SU-DHL-6 (cell line): ENCODE results near the gene ZNF618.

Experiments used
- H2AFZ ChIP-seq: fragments of 200-600 bp; sonication (generic); 2 replicates; pipeline ENCODE4 v1.6.1; 2014; ENCODE audit warnings: low read depth, mild to moderate bottlenecking, moderate library complexity, mixed read lengths, antibody characterized with exemption, low read length; ENCODE audit not compliant: severe bottlenecking
- H3F3A ChIP-seq: fragments of 200-600 bp; shearing (Covaris generic); 2 replicates; pipeline ENCODE4 v1.6.0; 2016; ENCODE audit warnings: antibody characterized with exemption, mild to moderate bottlenecking; ENCODE audit not compliant: insufficient read depth
- H3K27ac ChIP-seq: fragments of 200-600 bp; sonication (generic); 2 replicates; pipeline ENCODE4 v1.5.1; 2016; ENCODE audit warnings: low read depth, mild to moderate bottlenecking, low read length, moderate library complexity, mixed read lengths
- H3K27me3 ChIP-seq: fragments of 200-600 bp; sonication (generic), shearing (Covaris generic); 2 replicates; pipeline ENCODE4 v1.6.0; 2014; ENCODE audit warnings: mild to moderate bottlenecking, low read length
- H3K36me3 ChIP-seq: fragments of 200-600 bp; sonication (generic); 2 replicates; pipeline ENCODE4 v1.6.1; 2014; ENCODE audit warnings: mild to moderate bottlenecking, low read length, mixed read lengths
- H3K4me2 ChIP-seq: fragments of 300-600, 200-600 bp; shearing (Covaris generic), sonication (generic); 2 replicates; pipeline ENCODE4 v1.6.0; 2014; ENCODE audit warnings: low read length, low read depth, mild to moderate bottlenecking; ENCODE audit not compliant: poor library complexity, severe bottlenecking
- H3K4me3 ChIP-seq: fragments of 200-600 bp; sonication (generic); 2 replicates; pipeline ENCODE4 v1.5.1; 2014; ENCODE audit warnings: antibody characterized with exemption, low read length, mild to moderate bottlenecking, mixed read lengths; ENCODE audit not compliant: insufficient read depth, poor library complexity, severe bottlenecking
- H3K79me2 ChIP-seq: fragments of 200-600 bp; sonication (generic); 2 replicates; pipeline ENCODE4 v1.6.1; 2014; ENCODE audit warnings: mild to moderate bottlenecking, low read length, moderate library complexity; ENCODE audit not compliant: insufficient read depth
- H3K9ac ChIP-seq: fragments of 200-600 bp; sonication (generic); 2 replicates; pipeline ENCODE4 v1.7.0; 2014; ENCODE audit warnings: mild to moderate bottlenecking, low read length
- H3K9me2 ChIP-seq: fragments of 200-600 bp; sonication (generic); replicated peaks from 2 replicates; pipeline ENCODE4 v1.6.1; 2014; ENCODE audit warnings: low read length; ENCODE audit not compliant: insufficient read depth
- H3K9me3 ChIP-seq: fragments of 200-600 bp; sonication (generic); 2 replicates; pipeline ENCODE4 v1.6.1; 2014; ENCODE audit warnings: low read length, mixed read lengths; ENCODE audit not compliant: insufficient read depth
- H4K20me1 ChIP-seq: fragments of 200-600 bp; sonication (generic); 2 replicates; pipeline ENCODE4 v1.6.1; 2014; ENCODE audit warnings: low read depth, mild to moderate bottlenecking, antibody characterized with exemption, low read length, moderate library complexity, mixed read lengths
- CTCF ChIP-seq: fragments of 200-600 bp; sonication (generic); IDR thresholded peaks from one replicate; pipeline ENCODE4 v1.5.1; 2017; ENCODE audit warnings: antibody characterized with exemption, mild to moderate bottlenecking, low read length, moderate library complexity; ENCODE audit not compliant: insufficient read depth, poor library complexity, severe bottlenecking
- EZH2phosphoT487 ChIP-seq: fragments of 200-600 bp; sonication (generic), shearing (Covaris generic); conservative IDR thresholded peaks from 2 replicates; pipeline ENCODE4 v1.6.1; 2018; ENCODE audit warnings: mild to moderate bottlenecking, antibody characterized with exemption, low read length, moderate library complexity, mixed read lengths

Gene ZNF618

GRCh38 chr9:113950195-113951031, 74.3 kb downstream of the ZNF618 start:
- H3K27me3 ChIP-seq = no peaks in the 10 kb centered on the region
- H3K36me3 ChIP-seq = no peaks in the 10 kb centered on the region
- H3F3A ChIP-seq = no peaks in the 10 kb centered on the region
- no peaks in the 10 kb centered on the region for H3K9me2 ChIP-seq
- no peak overlapping the region for H3K9ac ChIP-seq
- no peaks in the 10 kb centered on the region for H4K20me1 ChIP-seq
- H3K9me3 ChIP-seq = no peaks in the 10 kb centered on the region
- H3K27ac ChIP-seq = no peak overlapping the region
- H3K4me3 ChIP-seq = no peak overlapping the region
- no peak overlapping the region for H3K4me2 ChIP-seq
- no peak overlapping the region for H2AFZ ChIP-seq
- no peaks in the 10 kb centered on the region for H3K79me2 ChIP-seq
- TF ChIP-seq EZH2phosphoT487 (no peak), CTCF (no peak)

GRCh38 chr9:113951032-113951372, 74.9 kb downstream of the ZNF618 start:
- no peaks in the 10 kb centered on the region for H3K9me2 ChIP-seq
- H3K9me3 ChIP-seq = no peaks in the 10 kb centered on the region
- no peak overlapping the region for H2AFZ ChIP-seq
- no peak overlapping the region for H3K4me2 ChIP-seq
- H3K9ac ChIP-seq = no peak overlapping the region
- no peaks in the 10 kb centered on the region for H3K36me3 ChIP-seq
- no peak overlapping the region for H3K4me3 ChIP-seq
- no peaks in the 10 kb centered on the region for H3F3A ChIP-seq
- no peaks in the 10 kb centered on the region for H4K20me1 ChIP-seq
- H3K27me3 ChIP-seq = no peaks in the 10 kb centered on the region
- no peak overlapping the region for H3K27ac ChIP-seq
- no peak for TF ChIP-seq EZH2phosphoT487
- no peaks in the 10 kb centered on the region for H3K79me2 ChIP-seq

- TF ChIP-seq CTCF (no peak), EZH2phosphoT487 (no peak)
- H2AFZ ChIP-seq = no peak overlapping the region
- H3K9ac ChIP-seq = no peak overlapping the region
- no peaks in the 10 kb centered on the region for H3K9me2 ChIP-seq
- H3K27me3 ChIP-seq = no peaks in the 10 kb centered on the region
- H3K9me3 ChIP-seq = no peaks in the 10 kb centered on the region
- no peaks in the 10 kb centered on the region for H3K36me3 ChIP-seq
- H3F3A ChIP-seq = no peaks in the 10 kb centered on the region
- H3K4me3 ChIP-seq = no peak overlapping the region
- H3K4me2 ChIP-seq = no peak overlapping the region
- H4K20me1 ChIP-seq = no peaks in the 10 kb centered on the region
- H3K27ac ChIP-seq = no peak overlapping the region
- H3K79me2 ChIP-seq = no peaks in the 10 kb centered on the region
Measured at GRCh38 chr9:113952676-113953075, 76.6 kb downstream of the ZNF618 start.

DNA sequence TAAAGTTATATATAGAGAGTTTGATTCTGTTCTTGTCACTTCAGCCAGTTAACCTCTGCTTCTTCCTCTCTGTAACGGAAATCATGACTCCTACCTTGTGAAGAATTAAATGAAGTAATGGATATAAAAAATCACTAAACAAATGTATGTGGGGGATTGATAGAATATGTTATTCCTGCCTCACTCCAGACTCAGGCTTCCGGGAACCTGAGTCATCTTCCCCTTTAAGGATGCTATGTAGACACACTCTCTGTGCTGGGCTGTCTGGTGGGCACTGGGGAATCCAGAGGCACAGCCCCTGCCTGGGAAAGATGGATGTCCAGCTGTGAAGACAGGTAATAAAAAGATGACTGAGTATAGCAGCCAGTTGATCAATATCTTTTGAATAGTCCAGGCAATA, 77.4 kb downstream of the ZNF618 start:
- Histone ChIP-seq H3K9me2 (no peaks in the 10 kb centered on the region), H3F3A (no peaks in the 10 kb centered on the region), H3K4me3 (no peak overlapping the region), H3K27ac (no peak overlapping the region), H2AFZ (no peak overlapping the region), H3K4me2 (no peak overlapping the region), H3K9ac (no peak overlapping the region), H4K20me1 (no peaks in the 10 kb centered on the region), H3K27me3 (no peaks in the 10 kb centered on the region), H3K79me2 (no peaks in the 10 kb centered on the region), H3K36me3 (no peaks in the 10 kb centered on the region), H3K9me3 (no peaks in the 10 kb centered on the region)
- TF ChIP-seq CTCF (no peak), EZH2phosphoT487 (no peak)
